ENCODE results near the gene NOTUM. TPM values are rescaled to one million over a fixed set of nuclear protein-coding genes. Genes with fewer than 3 reads are reported as not detected.

NOTUM gene
- total RNA-seq, 1 experiment from 2014 or later: not detected

GRCh38 chr17:82004517-82005455 is 43.8 kb upstream of the NOTUM start:
- Mint-ChIP-seq H3K4me3 (ENCODE audit: unreplicated experiment) (no peak overlapping the region), H3K27ac (ENCODE audit: low read depth, unreplicated experiment) (no peak overlapping the region), H3K4me1 (ENCODE audit: insufficient read depth, unreplicated experiment) (peaks cover 10% of the 10 kb centered on the region), H3K27me3 (ENCODE audit: insufficient read depth, unreplicated experiment) (no peaks in the 10 kb centered on the region), H3K36me3 (ENCODE audit: insufficient read depth, unreplicated experiment) (peaks cover 8% of the 10 kb centered on the region), H3K9me3 (ENCODE audit: unreplicated experiment) (no peaks in the 10 kb centered on the region)
- TF ChIP-seq CTCF (IDR thresholded peaks at IDR 0.05; ENCODE audit: unreplicated experiment): no peak
- POLR2A ChIA-PET: interaction anchor here (0.6 to 3.7 kb wide), 6 partner anchors 13 to 79 kb away, joined by 3 to 31 read pairs (median 14); partner anchors contain the start of genes CENPX and LRRC45
- CTCF ChIA-PET: interaction anchor here (0.6 to 1.9 kb wide), 5 partner anchors 17 to 70 kb away, joined by 3 to 6 read pairs (median 4); partner anchors contain the start of gene NOTUM
- BruUV-seq (replicated peaks): no TSS peak
- DNase-seq (ENCODE audit: unreplicated experiment): no peak
- intact Hi-C loops (cut with micrococcal nuclease): no loop called here

- Mint-ChIP-seq H3K27ac (ENCODE audit: low read depth, unreplicated experiment) (no peak overlapping the region), H3K27me3 (ENCODE audit: insufficient read depth, unreplicated experiment) (no peaks in the 10 kb centered on the region), H3K4me3 (ENCODE audit: unreplicated experiment) (no peak overlapping the region), H3K36me3 (ENCODE audit: insufficient read depth, unreplicated experiment) (peaks cover 6% of the 10 kb centered on the region), H3K9me3 (ENCODE audit: unreplicated experiment) (no peaks in the 10 kb centered on the region), H3K4me1 (ENCODE audit: insufficient read depth, unreplicated experiment) (peaks cover 10% of the 10 kb centered on the region)
- TF ChIP-seq CTCF (IDR thresholded peaks at IDR 0.05; ENCODE audit: unreplicated experiment): no peak
- ChIA-PET CTCF (interaction anchor here (0.6 to 2.2 kb wide), 8 partner anchors 13 to 72 kb away, joined by 3 to 10 read pairs (median 5); partner anchors contain the start of genes CENPX, LRRC45 and NOTUM), POLR2A (interaction anchor here (0.6 to 3.7 kb wide), 8 partner anchors 12 to 290 kb away, joined by 3 to 31 read pairs (median 9); partner anchors contain the start of genes CENPX and LRRC45)
- intact Hi-C loops (cut with micrococcal nuclease): loop anchor here (2.0 kb wide), 1 partner anchor 27 kb away; the partner anchor contains the start of gene ASPSCR1
- BruUV-seq (replicated peaks): no TSS peak
- peak; percentile 95 for DNase-seq (ENCODE audit: unreplicated experiment)
These were observed 42.7 kb upstream of the NOTUM start for GRCh38 chr17:82003411-82004381.

- Mint-ChIP-seq H3K9me3 (ENCODE audit: unreplicated experiment) (no peaks in the 10 kb centered on the region), H3K4me1 (ENCODE audit: insufficient read depth, unreplicated experiment) (peaks cover 6% of the 10 kb centered on the region), H3K36me3 (ENCODE audit: insufficient read depth, unreplicated experiment) (peaks cover 5% of the 10 kb centered on the region), H3K4me3 (ENCODE audit: unreplicated experiment) (no peak overlapping the region), H3K27me3 (ENCODE audit: insufficient read depth, unreplicated experiment) (no peaks in the 10 kb centered on the region), H3K27ac (ENCODE audit: low read depth, unreplicated experiment) (no peak overlapping the region)
- BruUV-seq (replicated peaks): no TSS peak
- intact Hi-C loops (cut with micrococcal nuclease): loop anchor here (2.0 kb wide), 1 partner anchor 25 kb away; the partner anchor contains the start of gene ASPSCR1
- no peak for TF ChIP-seq CTCF (IDR thresholded peaks at IDR 0.05; ENCODE audit: unreplicated experiment)
- ChIA-PET CTCF (interaction anchor here (0.7 kb wide), 1 partner anchor 19 kb away, joined by 3 read pairs; no protein-coding TSS in a partner anchor), POLR2A (interaction anchor here (1.2 to 3.7 kb wide), 2 partner anchors 10 to 42 kb away, joined by 9 to 31 read pairs; no protein-coding TSS in a partner anchor)
- no peak for DNase-seq (ENCODE audit: unreplicated experiment)
These were observed 40.6 kb upstream of the NOTUM start for GRCh38 chr17:82001571-82002056.

Measured in MCF 10A (cell line).